OCI-LY3 (cell line): ENCODE results near the gene MLPH.

Experiments used
- H2AFZ ChIP-seq: fragments of 200-600, 300-600 bp; shearing (Covaris generic); 2 replicates; pipeline ENCODE4 v1.6.0; 2014; ENCODE audit warnings: antibody characterized with exemption, low read depth, low read length
- H3K27ac ChIP-seq: fragments of 200-600, 300-600 bp; sonication (generic); 2 replicates; pipeline ENCODE4 v1.5.1; 2014; ENCODE audit warnings: mild to moderate bottlenecking, low read length, moderate library complexity, mixed read lengths
- H3K27me3 ChIP-seq: fragments of 200-600, 300-600 bp; sonication (generic); 2 replicates; pipeline ENCODE4 v1.6.1; 2014; ENCODE audit warnings: low read depth, low read length, mixed read lengths
- H3K36me3 ChIP-seq: fragments of 200-600, 300-600 bp; sonication (generic); replicated peaks from 2 replicates; pipeline ENCODE3; 2014; ENCODE audit warnings: low read depth, low read length, mixed read lengths
- H3K4me1 ChIP-seq: fragments of 300-600, 200-600 bp; sonication (generic); 2 replicates; pipeline ENCODE4 v1.6.1; 2014; ENCODE audit warnings: low read length, mixed read lengths
- H3K4me2 ChIP-seq: fragments of 200-600, 300-600 bp; sonication (generic); 2 replicates; pipeline ENCODE4 v1.6.1; 2014; ENCODE audit warnings: low read length, mixed read lengths
- H3K4me3 ChIP-seq: fragments of 300-600, 200-600 bp; sonication (generic); 2 replicates; pipeline ENCODE4 v1.5.1; 2014; ENCODE audit warnings: antibody characterized with exemption, mild to moderate bottlenecking, low read length, moderate library complexity
- H3K79me2 ChIP-seq: fragments of 300-600, 200-600 bp; shearing (Covaris generic); 2 replicates; pipeline ENCODE4 v1.6.1; 2014; ENCODE audit warnings: mild to moderate bottlenecking, low read length, mixed read lengths
- H3K9ac ChIP-seq: fragments of 300-600, 200-600 bp; shearing (Covaris generic); 2 replicates; pipeline ENCODE4 v1.6.0; 2014; ENCODE audit warnings: mild to moderate bottlenecking, low read length, moderate library complexity
- H3K9me3 ChIP-seq: fragments of 200-600, 300-600 bp; shearing (Covaris generic); 2 replicates; pipeline ENCODE4 v1.6.1; 2014; ENCODE audit warnings: low read length, mixed read lengths; ENCODE audit not compliant: insufficient read depth
- H4K20me1 ChIP-seq: fragments of 200-600, 300-600 bp; sonication (generic); 2 replicates; pipeline ENCODE4 v1.6.1; 2016; ENCODE audit warnings: low read length, mixed read lengths; ENCODE audit not compliant: insufficient read depth
- EZH2phosphoT487 ChIP-seq: fragments of 200-600 bp; shearing (Covaris generic); IDR thresholded peaks from 2 replicates; pipeline ENCODE4 v1.6.1; 2018; ENCODE audit warnings: antibody characterized with exemption, mixed run types, low read depth
- TF ChIP-seq, protein P1 (sequence below): fragments of 200-600, 300-600 bp; sonication (generic); IDR thresholded peaks from 2 replicates; pipeline ENCODE4 v1.5.1; 2014; ENCODE audit warnings: antibody characterized with exemption, low read length, low read depth

The MLPH gene

GRCh38 chr2:237598468-237599208 lies 111.6 kb downstream of the MLPH start:
- no peaks in the 10 kb centered on the region for H3K79me2 ChIP-seq
- H2AFZ ChIP-seq: no peak overlapping the region
- H3K9me3 ChIP-seq: no peaks in the 10 kb centered on the region
- no peak overlapping the region for H3K4me2 ChIP-seq
- no peaks in the 10 kb centered on the region for H4K20me1 ChIP-seq
- TF ChIP-seq, protein P1, sequence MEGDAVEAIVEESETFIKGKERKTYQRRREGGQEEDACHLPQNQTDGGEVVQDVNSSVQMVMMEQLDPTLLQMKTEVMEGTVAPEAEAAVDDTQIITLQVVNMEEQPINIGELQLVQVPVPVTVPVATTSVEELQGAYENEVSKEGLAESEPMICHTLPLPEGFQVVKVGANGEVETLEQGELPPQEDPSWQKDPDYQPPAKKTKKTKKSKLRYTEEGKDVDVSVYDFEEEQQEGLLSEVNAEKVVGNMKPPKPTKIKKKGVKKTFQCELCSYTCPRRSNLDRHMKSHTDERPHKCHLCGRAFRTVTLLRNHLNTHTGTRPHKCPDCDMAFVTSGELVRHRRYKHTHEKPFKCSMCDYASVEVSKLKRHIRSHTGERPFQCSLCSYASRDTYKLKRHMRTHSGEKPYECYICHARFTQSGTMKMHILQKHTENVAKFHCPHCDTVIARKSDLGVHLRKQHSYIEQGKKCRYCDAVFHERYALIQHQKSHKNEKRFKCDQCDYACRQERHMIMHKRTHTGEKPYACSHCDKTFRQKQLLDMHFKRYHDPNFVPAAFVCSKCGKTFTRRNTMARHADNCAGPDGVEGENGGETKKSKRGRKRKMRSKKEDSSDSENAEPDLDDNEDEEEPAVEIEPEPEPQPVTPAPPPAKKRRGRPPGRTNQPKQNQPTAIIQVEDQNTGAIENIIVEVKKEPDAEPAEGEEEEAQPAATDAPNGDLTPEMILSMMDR: no peak
- TF ChIP-seq EZH2phosphoT487: no peak
- H3K4me1 ChIP-seq: no peaks in the 10 kb centered on the region
- no peak overlapping the region for H3K27ac ChIP-seq
- H3K36me3 ChIP-seq: no peaks in the 10 kb centered on the region
- no peak overlapping the region for H3K4me3 ChIP-seq
- no peak overlapping the region for H3K9ac ChIP-seq
- no peaks in the 10 kb centered on the region for H3K27me3 ChIP-seq

GRCh38 chr2:237599465-237600110 lies 112.5 kb downstream of the MLPH start:
- no peak overlapping the region for H3K27ac ChIP-seq
- no peaks in the 10 kb centered on the region for H3K36me3 ChIP-seq
- no peak overlapping the region for H3K4me3 ChIP-seq
- H4K20me1 ChIP-seq: no peaks in the 10 kb centered on the region
- no peaks in the 10 kb centered on the region for H3K79me2 ChIP-seq
- H3K27me3 ChIP-seq: no peaks in the 10 kb centered on the region
- H3K4me2 ChIP-seq: no peak overlapping the region
- TF ChIP-seq EZH2phosphoT487: no peak
- TF ChIP-seq, protein P1: no peak
- no peaks in the 10 kb centered on the region for H3K4me1 ChIP-seq
- H3K9ac ChIP-seq: no peak overlapping the region
- no peak overlapping the region for H2AFZ ChIP-seq
- H3K9me3 ChIP-seq: no peaks in the 10 kb centered on the region

- H3K9me3 ChIP-seq: no peaks in the 10 kb centered on the region
- H4K20me1 ChIP-seq: no peaks in the 10 kb centered on the region
- no peaks in the 10 kb centered on the region for H3K79me2 ChIP-seq
- H3K9ac ChIP-seq: no peak overlapping the region
- H3K36me3 ChIP-seq: no peaks in the 10 kb centered on the region
- H3K4me2 ChIP-seq: no peak overlapping the region
- H3K27ac ChIP-seq: no peak overlapping the region
- TF ChIP-seq, protein P1: no peak
- no peak for TF ChIP-seq EZH2phosphoT487
- H2AFZ ChIP-seq: no peak overlapping the region
- H3K4me1 ChIP-seq: no peaks in the 10 kb centered on the region
- no peak overlapping the region for H3K4me3 ChIP-seq
- H3K27me3 ChIP-seq: no peaks in the 10 kb centered on the region
Observed at GRCh38 chr2:237600205-237600846, 113.3 kb downstream of the MLPH start.

- H3K9ac ChIP-seq: no peak overlapping the region
- no peaks in the 10 kb centered on the region for H3K79me2 ChIP-seq
- H3K9me3 ChIP-seq: no peaks in the 10 kb centered on the region
- no peaks in the 10 kb centered on the region for H3K4me1 ChIP-seq
- H3K36me3 ChIP-seq: no peaks in the 10 kb centered on the region
- no peak overlapping the region for H3K4me3 ChIP-seq
- no peaks in the 10 kb centered on the region for H4K20me1 ChIP-seq
- no peak overlapping the region for H3K4me2 ChIP-seq
- TF ChIP-seq, protein P1: no peak
- H2AFZ ChIP-seq: no peak overlapping the region
- no peak overlapping the region for H3K27ac ChIP-seq
- H3K27me3 ChIP-seq: no peaks in the 10 kb centered on the region
Observed at GRCh38 chr2:237601453-237602116, 114.5 kb downstream of the MLPH start.
